Kidney (tissue), 14 donors: ENCODE data around the gene LDLRAD3. TPM values are rescaled to one million over a fixed set of nuclear protein-coding genes. Genes with fewer than 3 reads are reported as not detected.

Experiments
- DNase-seq, 5 donors: peaks; one replicate each; pipeline ENCODE4 v3.0.0-alpha.2; 2013 to 2020
- FAIRE-seq: peaks from 2 replicates; lab custom pipeline; 2012; peaks lifted over from hg19 to GRCh38; lab: Jason Lieb, UNC
- H3K27ac ChIP-seq, 2 donors: one replicate each; pipeline ENCODE4 v1.7.0; 2013; ENCODE audit warnings: low read depth in 2 of 2, low read length in 2 of 2, inconsistent platforms in 1 of 2
- H3K27me3 ChIP-seq: one replicate; pipeline ENCODE4 v1.7.1; 2013; ENCODE audit warnings: low read length, inconsistent platforms; ENCODE audit not compliant: control insufficient read depth, insufficient read depth
- H3K36me3 ChIP-seq, 3 donors: one replicate each; pipeline versions ENCODE4 v1.7.0 to v1.7.1; 2013; ENCODE audit warnings: low read length in 3 of 3, control low read depth in 1 of 3, inconsistent platforms in 1 of 3; ENCODE audit not compliant: insufficient read depth in 3 of 3, control insufficient read depth in 2 of 3
- H3K4me1 ChIP-seq, 3 donors: one replicate each; pipeline versions ENCODE4 v1.7.0 to v1.7.1; 2013; ENCODE audit warnings: low read length in 3 of 3, inconsistent platforms in 1 of 3, low read depth in 1 of 3; ENCODE audit not compliant: control insufficient read depth in 2 of 3, insufficient read depth in 2 of 3
- H3K4me3 ChIP-seq, 3 donors: one replicate each; pipeline versions ENCODE4 v1.7.0 to v1.8.1; 2013; ENCODE audit warnings: low read length in 3 of 3, control low read depth in 1 of 3, inconsistent platforms in 1 of 3
- H3K9ac ChIP-seq, 3 donors: one replicate each; pipeline versions ENCODE4 v1.7.0 to v1.7.1; 2013; ENCODE audit warnings: low read length in 3 of 3, control low read depth in 1 of 3, inconsistent platforms in 1 of 3
- H3K9me3 ChIP-seq, 3 donors: one replicate each; pipeline versions ENCODE4 v1.7.0 to v1.7.1; 2013; ENCODE audit warnings: low read length in 3 of 3, control low read depth in 1 of 3, inconsistent platforms in 1 of 3; ENCODE audit not compliant: control insufficient read depth in 2 of 3, insufficient read depth in 1 of 3
- intact Hi-C: fragments of 100-400 bp; cut with DNase I; formaldehyde crosslinking; loops from one replicate; pipeline ENCODE4 v1.11.1; 2022
- polyA plus RNA-seq: library from polyadenylated mRNA; stranded (reverse); fragments of 350-450 nt; fragmentation: Illumina TruSeq; extraction: RNeasy Lipid Tissue Mini Kit (QIAGEN cat#74804); gene quantifications from one replicate; pipeline ENCODE4 v1.2.3, GENCODE V29; 2014; ENCODE audit warnings: low read depth, low replicate concordance; ENCODE audit not compliant: insufficient read depth
- total RNA-seq: library from RNA; stranded (reverse); fragmentation: NEBNext Ultra II Directional; extraction: Animal tissue kit (Norgen Biotek cat#: 25700); gene quantifications from one replicate; pipeline ENCODE4 v1.2.1, GENCODE V29; 2021
- TF ChIP-seq, protein P1 (sequence below): IDR thresholded peaks from 3 replicates; pipeline ENCODE4 v1.5.1; 2012; ENCODE audit warnings: mild to moderate bottlenecking, moderate library complexity, borderline replicate concordance; ENCODE audit not compliant: insufficient read depth; ENCODE audit errors: extremely low read depth
- donor health status: control.
- donor health status: control.
- donor health status: control.
- donor health status: control.
- donor health status: control.
- donor health status: DM: yes; HTN: yes; CAD: no.
- donor health status: Normal renal cell carcinoma (clear cell type).

LDLRAD3 gene
- total and polyA plus RNA-seq, 2 donors from 2014 or later, result 1.2 to 14.2 TPM

DNA sequence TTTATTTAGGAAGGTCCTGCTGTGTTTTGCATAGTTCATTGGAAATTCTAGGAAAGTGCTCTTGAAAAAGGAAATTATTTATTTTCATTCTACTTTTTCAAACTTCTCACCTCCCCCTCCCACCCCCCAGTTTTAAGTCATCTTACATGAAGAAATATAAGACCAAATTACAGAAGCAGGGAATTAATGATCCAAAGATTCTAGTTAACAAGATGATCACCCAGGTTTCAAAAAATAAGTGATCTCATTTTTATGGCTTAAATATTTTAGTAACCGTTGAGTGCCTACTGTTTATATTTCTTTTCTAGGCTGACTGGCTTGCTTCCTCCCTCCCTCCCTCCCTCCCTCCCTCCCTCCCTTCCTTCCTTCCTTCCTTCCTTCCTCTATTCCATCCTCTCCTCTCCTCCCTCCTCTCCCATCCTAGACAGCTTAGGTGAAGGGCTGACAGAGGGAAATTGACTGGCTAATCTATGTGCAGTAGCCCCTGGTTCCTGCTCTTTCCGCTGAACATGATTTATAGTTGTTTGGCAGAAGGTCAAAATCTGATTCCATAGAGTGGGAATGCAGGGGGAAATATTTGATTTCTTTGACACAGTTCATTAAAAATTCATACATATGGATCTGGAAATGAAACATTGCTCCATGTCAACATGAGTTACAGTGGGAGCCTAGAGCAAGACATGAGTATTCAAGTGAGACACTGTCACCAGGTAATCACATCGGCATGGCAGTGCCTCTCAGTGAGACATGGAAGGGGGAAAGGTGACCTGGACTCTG lies 221.9 kb downstream of the LDLRAD3 start:
- no peak overlapping the region for H3K9ac ChIP-seq
- no peak overlapping the region for H3K4me3 ChIP-seq
- FAIRE-seq (no peak), DNase-seq (peak in 3 of 5 donors; percentile 30 to 83 (median 75))
- peaks cover 0 to 5% (median 0%) of the 10 kb centered on the region in 3 donors for H3K4me1 ChIP-seq
- H3K9me3 ChIP-seq, result no peaks in the 10 kb centered on the region
- intact Hi-C loops, result no loop called here
- no peaks in the 10 kb centered on the region for H3K27me3 ChIP-seq
- no peak overlapping the region for H3K27ac ChIP-seq
- H3K36me3 ChIP-seq, result no peaks in the 10 kb centered on the region
- TF ChIP-seq, protein P1, sequence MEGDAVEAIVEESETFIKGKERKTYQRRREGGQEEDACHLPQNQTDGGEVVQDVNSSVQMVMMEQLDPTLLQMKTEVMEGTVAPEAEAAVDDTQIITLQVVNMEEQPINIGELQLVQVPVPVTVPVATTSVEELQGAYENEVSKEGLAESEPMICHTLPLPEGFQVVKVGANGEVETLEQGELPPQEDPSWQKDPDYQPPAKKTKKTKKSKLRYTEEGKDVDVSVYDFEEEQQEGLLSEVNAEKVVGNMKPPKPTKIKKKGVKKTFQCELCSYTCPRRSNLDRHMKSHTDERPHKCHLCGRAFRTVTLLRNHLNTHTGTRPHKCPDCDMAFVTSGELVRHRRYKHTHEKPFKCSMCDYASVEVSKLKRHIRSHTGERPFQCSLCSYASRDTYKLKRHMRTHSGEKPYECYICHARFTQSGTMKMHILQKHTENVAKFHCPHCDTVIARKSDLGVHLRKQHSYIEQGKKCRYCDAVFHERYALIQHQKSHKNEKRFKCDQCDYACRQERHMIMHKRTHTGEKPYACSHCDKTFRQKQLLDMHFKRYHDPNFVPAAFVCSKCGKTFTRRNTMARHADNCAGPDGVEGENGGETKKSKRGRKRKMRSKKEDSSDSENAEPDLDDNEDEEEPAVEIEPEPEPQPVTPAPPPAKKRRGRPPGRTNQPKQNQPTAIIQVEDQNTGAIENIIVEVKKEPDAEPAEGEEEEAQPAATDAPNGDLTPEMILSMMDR, result no peak

DNA sequence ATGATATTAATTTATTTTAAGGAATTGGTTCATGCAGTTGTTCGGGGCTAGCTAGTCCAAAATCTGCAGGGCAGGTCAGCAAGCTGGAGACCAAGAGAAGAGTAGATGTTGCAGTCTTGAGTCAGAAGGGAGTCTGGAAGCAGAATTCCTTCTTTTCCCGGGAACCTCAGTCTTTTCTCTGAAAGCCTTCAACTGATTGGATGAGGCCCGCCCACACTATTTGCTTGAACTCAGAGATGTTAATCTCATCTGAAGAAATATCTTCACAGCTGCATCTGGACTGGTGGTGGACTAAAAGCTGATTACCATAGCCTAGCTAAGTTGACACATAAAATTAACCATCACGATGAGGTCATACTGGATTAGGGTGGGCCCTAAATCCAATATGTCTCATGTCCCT lies 223.2 kb downstream of the LDLRAD3 start:
- intact Hi-C loops, result no loop called here
- no peak overlapping the region for H3K27ac ChIP-seq
- peaks cover 0 to 5% (median 0%) of the 10 kb centered on the region in 3 donors for H3K4me1 ChIP-seq
- no peak overlapping the region for H3K4me3 ChIP-seq
- TF ChIP-seq, protein P1, result no peak
- no peaks in the 10 kb centered on the region for H3K27me3 ChIP-seq
- DNase-seq (no peak), FAIRE-seq (no peak)
- no peaks in the 10 kb centered on the region for H3K36me3 ChIP-seq
- no peak overlapping the region for H3K9ac ChIP-seq
- no peaks in the 10 kb centered on the region for H3K9me3 ChIP-seq

DNA sequence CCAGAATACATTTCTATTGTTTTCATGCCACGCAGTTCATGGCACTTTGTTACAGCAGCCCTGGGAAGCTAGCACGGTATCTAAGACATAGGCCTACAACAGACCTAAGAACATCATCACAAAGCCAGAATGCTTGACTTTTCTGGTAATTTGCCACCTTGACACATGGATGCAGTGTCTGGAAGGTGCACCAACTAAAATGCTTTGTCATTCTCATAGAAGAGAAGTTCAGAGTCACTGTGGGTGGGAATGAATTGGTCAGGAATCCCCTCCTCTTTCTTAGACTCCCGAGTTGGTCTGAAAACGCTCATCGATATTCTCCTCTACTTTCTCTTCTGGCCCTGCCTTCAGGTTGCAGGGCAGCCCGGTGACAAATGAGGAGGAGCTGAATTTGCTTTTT lies 223.9 kb downstream of the LDLRAD3 start:
- intact Hi-C loops, result no loop called here
- Histone ChIP-seq H3K27me3 (no peaks in the 10 kb centered on the region), H3K9me3 (no peaks in the 10 kb centered on the region), H3K9ac (no peak overlapping the region), H3K4me1 (peaks cover 0 to 5% (median 0%) of the 10 kb centered on the region in 3 donors), H3K27ac (no peak overlapping the region), H3K4me3 (no peak overlapping the region), H3K36me3 (no peaks in the 10 kb centered on the region)
- TF ChIP-seq, protein P1, result no peak
- DNase-seq (no peak), FAIRE-seq (no peak)
